Fibroblast of villous mesenchyme (primary cell): Measurements from ENCODE around the gene NLK. TPM values are rescaled to one million over a fixed set of nuclear protein-coding genes. Genes with fewer than 3 reads are reported as not detected.
"Not testable (repeated sequence)": the region's sequence is repeated elsewhere in the genome, so short reads cannot be mapped to it uniquely, and the experiment has no call there.

Source experiments
- DNase-seq: peaks from one replicate; pipeline ENCODE4 v3.0.0-alpha.2; 2010; ENCODE audit warnings: low read depth
- H3K4me3 ChIP-seq: 2 replicates; pipeline ENCODE4 v1.5.1; 2011; ENCODE audit warnings: low read depth, mild to moderate bottlenecking, low read length
- total RNA-seq: library from RNA; depleted of rRNA; stranded (reverse); fragments of >200 nt; gene quantifications from 2 replicates; pipeline ENCODE4 v1.2.3, GENCODE V29; 2012
- TF ChIP-seq, protein P1 (sequence below): IDR thresholded peaks from 2 replicates; pipeline ENCODE4 v1.5.1; 2012; ENCODE audit warnings: low read depth, mild to moderate bottlenecking, low read length; ENCODE audit not compliant: insufficient read depth

The NLK gene
- total RNA-seq, 1 donor = 33.7 TPM

DNA sequence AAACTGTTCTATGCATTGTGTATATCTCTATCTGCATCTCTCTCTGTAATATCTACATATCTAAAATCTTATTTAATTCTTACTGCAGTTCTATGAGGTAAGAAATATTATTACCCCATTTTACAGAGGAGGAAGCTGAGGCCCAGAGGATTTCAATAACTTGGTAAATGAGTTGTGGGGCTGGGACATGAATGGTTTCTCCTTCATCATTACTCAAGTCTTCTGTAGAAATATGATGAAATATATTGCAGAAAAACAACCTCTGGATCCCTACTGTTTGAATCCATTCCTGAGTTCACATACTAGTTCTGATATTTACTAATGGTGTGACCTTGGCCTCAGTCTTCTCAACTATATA lies 45.5 kb upstream of the NLK start:
- H3K4me3 ChIP-seq = no peak overlapping the region
- TF ChIP-seq, protein P1, sequence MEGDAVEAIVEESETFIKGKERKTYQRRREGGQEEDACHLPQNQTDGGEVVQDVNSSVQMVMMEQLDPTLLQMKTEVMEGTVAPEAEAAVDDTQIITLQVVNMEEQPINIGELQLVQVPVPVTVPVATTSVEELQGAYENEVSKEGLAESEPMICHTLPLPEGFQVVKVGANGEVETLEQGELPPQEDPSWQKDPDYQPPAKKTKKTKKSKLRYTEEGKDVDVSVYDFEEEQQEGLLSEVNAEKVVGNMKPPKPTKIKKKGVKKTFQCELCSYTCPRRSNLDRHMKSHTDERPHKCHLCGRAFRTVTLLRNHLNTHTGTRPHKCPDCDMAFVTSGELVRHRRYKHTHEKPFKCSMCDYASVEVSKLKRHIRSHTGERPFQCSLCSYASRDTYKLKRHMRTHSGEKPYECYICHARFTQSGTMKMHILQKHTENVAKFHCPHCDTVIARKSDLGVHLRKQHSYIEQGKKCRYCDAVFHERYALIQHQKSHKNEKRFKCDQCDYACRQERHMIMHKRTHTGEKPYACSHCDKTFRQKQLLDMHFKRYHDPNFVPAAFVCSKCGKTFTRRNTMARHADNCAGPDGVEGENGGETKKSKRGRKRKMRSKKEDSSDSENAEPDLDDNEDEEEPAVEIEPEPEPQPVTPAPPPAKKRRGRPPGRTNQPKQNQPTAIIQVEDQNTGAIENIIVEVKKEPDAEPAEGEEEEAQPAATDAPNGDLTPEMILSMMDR = no peak
- no peak for DNase-seq

DNA sequence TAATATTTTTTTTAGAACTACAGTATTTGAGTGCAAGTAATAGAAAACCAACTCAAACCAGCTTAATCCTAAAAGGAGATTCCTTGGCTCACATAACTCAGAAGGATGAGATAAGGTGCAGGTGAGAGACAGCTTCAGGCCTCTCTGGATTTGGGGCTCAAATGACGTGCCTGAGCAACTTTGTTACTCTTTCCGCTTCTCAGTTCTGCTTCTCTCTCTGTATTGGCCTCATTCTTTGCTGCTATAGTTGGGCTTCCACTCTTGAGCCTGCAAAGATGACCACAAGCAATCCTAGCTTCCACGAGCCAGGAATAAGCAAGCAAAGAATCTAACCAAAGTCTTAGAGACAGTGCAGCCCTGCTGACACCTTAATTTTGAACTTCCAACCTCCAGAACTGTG lies 45.0 kb upstream of the NLK start:
- no peak for DNase-seq
- no peak overlapping the region for H3K4me3 ChIP-seq
- TF ChIP-seq, protein P1 = no peak

DNA sequence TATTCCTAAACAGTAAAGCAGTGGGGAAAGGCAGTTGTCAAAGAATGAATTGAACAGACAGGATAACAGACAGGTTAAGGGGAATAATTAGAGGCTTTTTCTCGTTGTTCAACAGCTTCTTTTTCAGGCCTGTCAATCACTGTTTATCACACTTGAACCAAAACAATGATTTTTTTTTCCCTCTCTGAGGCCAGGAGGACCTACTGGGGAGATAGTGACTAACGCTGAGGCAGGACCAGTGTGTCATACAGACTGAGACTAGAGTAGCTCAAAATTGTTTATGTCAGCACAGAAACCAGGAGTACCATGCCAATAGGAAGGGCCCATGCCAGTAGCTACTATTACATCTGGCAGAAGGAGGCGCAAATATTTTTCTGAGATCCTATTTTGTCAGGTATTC lies 41.3 kb upstream of the NLK start:
- no peak overlapping the region for H3K4me3 ChIP-seq
- no peak for DNase-seq
- TF ChIP-seq, protein P1 = no peak

DNA sequence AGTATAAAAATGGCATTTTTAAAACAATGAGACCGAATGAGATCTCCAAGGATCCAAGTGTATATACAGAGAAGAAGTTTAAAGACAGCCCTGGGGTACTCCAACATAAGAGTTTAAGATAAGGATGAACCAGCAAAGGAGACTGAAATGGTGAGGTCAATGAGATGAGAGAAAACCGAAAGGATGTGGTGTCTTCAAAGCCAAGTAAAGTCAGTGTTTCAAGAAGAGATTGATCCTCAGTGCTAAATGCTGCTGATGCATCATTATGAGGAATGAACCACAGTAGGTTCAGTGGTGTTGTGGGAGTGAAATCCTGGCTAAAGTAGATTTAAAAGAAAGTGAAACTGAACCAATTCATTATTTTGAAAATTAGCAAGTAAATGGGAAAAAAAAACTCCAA lies 38.1 kb upstream of the NLK start:
- no peak for DNase-seq
- no peak overlapping the region for H3K4me3 ChIP-seq
- TF ChIP-seq, protein P1 = no peak

DNA sequence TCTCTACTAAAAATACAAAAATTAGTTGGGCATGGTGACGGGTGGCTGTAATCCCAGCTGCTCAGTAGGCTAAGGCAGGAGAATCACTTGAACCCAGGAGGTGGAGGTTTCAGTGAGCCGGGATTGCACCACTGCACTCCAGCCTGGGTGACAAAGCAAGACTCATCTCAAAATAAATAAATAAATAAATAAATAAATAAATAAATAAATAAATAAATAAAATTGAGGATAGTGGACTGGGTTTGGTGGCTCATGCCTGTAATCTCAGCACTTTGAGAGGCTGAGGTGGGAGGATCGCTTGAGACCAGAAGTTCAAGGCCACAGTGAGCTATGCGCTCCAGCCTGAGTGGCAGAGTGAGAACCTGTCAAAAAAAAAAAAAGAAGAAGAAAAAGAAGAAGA lies 34.6 kb upstream of the NLK start:
- H3K4me3 ChIP-seq, DNase-seq: not testable (repeated sequence)

DNA sequence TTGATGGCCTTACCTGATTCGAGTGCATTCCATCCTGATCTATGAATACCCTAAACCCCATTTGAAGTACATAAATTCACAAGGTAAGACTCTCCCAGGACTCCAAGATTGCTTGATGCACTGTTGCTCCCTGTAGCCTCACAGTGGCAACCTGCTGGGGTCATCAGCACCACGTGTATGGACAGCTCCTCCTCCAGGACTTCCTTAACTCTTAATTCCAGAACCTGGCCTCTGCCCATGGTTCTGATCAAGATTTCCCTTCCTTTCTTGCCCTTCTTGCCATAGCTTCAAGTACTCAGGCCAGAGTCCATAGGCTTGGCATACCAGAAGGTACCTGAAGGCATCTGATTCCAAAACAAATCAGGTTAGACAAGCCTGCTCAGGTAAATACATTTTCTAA lies 34.0 kb upstream of the NLK start:
- DNase-seq = peak; percentile 65
- TF ChIP-seq, protein P1 = no peak
- H3K4me3 ChIP-seq = no peak overlapping the region

DNA sequence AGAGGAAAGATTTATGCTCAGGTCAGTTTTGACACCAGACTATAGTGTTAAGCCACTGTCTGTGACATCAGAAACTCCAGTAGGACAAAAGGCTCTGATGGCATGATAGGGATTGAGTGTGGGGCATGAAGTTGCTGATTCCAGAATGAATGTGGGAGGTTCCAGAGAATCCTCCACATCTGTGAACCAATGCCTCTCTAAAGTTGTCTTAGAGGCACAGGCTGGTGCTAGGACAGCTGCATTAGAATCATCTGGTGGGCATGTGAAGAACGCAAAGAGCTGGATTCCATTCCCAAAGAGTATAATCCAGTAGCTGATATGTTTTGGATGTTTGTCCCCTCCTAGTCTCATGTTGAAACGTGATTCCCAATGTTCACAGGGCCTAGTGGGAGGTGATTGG lies 32.1 kb upstream of the NLK start:
- TF ChIP-seq, protein P1 = no peak
- no peak for DNase-seq
- no peak overlapping the region for H3K4me3 ChIP-seq

DNA sequence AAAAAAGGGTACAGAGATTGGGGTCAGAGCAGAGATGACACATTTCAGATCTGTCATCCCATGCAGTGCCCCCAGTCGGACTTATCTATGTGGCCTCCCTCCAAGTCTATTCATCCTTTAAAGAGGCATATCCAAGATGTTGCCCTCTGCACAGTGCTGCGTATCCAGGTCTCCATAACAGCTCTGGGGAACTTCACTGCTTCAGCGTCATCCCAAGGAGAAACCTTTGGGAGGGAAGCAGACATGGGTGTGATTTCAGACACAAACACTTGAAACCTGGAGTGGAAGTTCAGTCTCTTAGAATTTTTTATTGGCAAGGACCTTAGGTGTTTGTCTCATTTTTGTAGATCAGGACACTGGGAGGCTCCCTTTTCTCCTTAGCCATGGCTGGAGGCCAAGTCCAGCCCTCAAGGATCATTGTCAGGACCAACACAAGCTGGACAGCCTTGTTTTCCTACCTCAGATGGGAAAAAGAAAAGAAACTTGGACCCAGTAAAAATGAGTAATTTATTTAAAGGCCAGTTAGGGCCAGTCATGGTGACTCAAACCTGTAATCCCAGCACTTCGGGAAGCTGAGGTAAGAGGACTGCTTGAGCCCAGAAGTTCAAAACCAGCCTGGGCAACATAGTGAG lies 23.9 kb upstream of the NLK start:
- TF ChIP-seq, protein P1 = no peak
- no peak for DNase-seq
- no peak overlapping the region for H3K4me3 ChIP-seq
